ENCODE results near the gene IFT122.
A peak's percentile ranks its signal among the peaks of the same experiment; 100 is the strongest.

Gene IFT122

DNA sequence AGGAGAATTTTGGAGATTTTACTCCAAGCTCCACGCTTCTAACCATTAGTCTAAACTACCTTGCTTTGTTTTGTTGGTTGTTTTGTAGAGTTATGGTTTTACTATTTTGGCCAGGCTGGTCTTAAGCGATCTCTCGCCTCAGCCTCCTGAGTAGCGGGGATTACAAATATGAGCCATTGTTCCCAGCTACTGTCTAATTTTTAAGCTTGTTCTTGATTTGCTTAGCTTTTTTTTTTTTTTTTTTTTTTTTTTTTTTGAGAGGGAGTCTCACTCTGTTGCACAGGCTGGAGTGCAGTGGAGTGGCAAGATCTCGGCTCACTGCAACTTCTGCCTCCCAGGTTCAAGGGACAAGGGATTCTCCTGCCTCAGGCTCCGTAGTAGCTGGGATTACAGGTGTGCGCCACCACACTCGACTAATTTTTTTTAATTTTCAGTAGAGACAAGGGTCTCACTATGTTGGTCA, 40.1 kb upstream of the IFT122 start:
- peak overlapping the region; percentile 94 for H3K4me3 ChIP-seq (ENCODE audit: low read length)
- TF ChIP-seq, protein P1, sequence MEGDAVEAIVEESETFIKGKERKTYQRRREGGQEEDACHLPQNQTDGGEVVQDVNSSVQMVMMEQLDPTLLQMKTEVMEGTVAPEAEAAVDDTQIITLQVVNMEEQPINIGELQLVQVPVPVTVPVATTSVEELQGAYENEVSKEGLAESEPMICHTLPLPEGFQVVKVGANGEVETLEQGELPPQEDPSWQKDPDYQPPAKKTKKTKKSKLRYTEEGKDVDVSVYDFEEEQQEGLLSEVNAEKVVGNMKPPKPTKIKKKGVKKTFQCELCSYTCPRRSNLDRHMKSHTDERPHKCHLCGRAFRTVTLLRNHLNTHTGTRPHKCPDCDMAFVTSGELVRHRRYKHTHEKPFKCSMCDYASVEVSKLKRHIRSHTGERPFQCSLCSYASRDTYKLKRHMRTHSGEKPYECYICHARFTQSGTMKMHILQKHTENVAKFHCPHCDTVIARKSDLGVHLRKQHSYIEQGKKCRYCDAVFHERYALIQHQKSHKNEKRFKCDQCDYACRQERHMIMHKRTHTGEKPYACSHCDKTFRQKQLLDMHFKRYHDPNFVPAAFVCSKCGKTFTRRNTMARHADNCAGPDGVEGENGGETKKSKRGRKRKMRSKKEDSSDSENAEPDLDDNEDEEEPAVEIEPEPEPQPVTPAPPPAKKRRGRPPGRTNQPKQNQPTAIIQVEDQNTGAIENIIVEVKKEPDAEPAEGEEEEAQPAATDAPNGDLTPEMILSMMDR (conservative IDR thresholded peaks at IDR 0.05; ENCODE audit: low read depth, low read length) = no peak
- DNase-seq (ENCODE audit: low read depth) = no peak

DNA sequence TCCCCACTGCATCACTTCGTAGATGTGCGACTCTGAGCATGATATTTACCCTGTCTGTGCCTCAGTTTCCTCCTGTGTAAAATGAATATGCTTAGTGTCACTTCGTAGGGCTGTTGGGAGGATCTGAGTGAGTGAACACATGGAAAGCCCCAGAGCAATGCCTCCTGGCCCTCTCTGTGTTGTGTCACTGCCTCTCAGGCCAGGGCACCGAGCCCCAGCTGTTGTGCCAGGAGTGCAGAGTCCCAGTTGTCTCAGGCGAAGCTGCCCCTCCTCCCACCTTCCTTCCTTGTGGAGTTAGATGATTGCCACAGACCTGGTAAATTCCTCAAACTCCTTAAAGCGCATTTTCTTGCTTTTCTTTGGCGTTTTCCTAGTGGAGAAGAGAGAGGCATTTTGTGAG, 37.8 kb upstream of the IFT122 start:
- DNase-seq (ENCODE audit: low read depth) = no peak
- TF ChIP-seq, protein P1 (conservative IDR thresholded peaks at IDR 0.05; ENCODE audit: low read depth, low read length) = no peak
- no peak overlapping the region for H3K4me3 ChIP-seq (ENCODE audit: low read length)

DNA sequence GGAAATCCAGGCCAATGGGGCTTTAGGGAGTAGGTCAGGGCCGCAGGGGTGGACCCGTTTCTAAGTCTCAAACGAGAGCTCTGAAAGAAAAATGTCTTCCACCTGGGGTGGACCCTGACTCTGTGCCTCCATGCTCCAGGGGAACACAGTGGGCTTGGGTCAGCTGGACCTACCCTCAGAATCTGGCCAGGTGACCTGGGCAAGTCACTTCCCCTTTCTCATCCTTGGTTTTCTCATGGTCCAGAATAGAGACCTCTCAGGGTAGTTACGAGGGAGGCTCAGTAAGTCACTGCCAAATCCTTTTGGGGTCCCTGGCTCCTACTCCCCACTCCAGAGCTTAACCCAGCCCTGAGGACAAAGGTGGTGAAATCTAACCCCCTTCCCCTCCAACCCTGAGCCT, 37.4 kb upstream of the IFT122 start:
- H3K4me3 ChIP-seq (ENCODE audit: low read length) = no peak overlapping the region
- TF ChIP-seq, protein P1 (conservative IDR thresholded peaks at IDR 0.05; ENCODE audit: low read depth, low read length) = no peak
- DNase-seq (ENCODE audit: low read depth) = no peak

DNA sequence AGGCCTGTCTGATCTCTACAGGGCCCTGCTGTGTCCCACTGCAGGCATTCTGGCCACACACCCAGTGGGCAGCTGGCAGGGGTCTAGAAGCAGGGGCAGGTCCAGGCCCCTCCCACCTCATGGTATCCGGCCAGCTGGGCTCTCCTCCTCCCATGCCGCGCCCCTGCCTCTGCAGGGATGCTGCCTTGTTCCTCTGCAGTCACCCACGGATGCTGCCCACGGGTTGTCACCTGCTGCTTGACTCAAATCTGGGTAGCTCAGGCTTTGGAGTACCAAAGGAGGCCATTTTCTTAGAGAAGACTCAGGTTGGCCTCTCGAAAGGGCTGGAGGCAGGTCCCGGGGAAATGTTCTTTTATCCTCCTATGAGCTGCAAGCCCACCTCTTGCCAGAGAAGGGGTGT, 36.6 kb upstream of the IFT122 start:
- no peak for DNase-seq (ENCODE audit: low read depth)
- TF ChIP-seq, protein P1 (conservative IDR thresholded peaks at IDR 0.05; ENCODE audit: low read depth, low read length) = no peak
- H3K4me3 ChIP-seq (ENCODE audit: low read length) = no peak overlapping the region

DNA sequence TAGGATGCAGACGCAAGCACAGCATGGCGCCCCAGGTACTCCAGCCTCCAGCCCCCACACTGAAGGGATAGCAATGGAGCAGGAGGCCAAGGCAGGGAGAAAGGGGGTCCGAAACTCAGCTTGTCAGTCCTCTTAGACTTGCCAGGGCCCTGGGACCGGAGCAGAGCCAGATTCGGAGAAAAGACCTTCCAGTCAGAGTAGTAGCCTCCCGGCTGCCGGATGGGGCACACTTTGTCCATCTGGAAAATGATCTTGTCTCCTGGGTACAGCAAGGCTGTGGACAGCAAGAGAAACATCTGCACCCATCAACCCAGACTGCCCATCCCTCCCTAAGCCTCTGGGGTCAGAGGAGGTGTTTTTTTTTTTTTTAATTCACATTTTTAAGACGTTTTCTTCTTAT, 35.9 kb upstream of the IFT122 start:
- TF ChIP-seq, protein P1 (conservative IDR thresholded peaks at IDR 0.05; ENCODE audit: low read depth, low read length) = no peak
- DNase-seq (ENCODE audit: low read depth) = no peak
- no peak overlapping the region for H3K4me3 ChIP-seq (ENCODE audit: low read length)

DNA sequence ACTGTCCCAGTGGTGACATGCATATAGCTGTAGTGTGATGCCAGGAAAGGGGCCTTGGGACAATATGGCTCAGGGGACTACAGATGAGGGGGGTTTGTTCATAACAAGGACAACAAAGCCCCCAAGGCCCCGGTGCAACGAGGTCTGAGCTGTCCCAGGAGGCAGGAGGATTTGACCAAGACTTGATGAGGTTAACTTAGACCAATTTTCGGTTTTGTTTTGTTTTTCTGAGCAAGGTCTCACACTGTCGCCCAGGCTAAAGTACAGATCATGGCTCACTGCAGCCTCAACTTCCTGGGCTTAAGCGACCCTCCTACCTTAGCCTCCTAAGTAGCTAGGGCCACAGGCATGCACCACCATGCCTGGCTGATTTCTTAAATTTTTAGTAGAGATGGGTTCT, 35.4 kb upstream of the IFT122 start:
- no peak overlapping the region for H3K4me3 ChIP-seq (ENCODE audit: low read length)
- TF ChIP-seq, protein P1 (conservative IDR thresholded peaks at IDR 0.05; ENCODE audit: low read depth, low read length) = no peak
- DNase-seq (ENCODE audit: low read depth) = no peak

DNA sequence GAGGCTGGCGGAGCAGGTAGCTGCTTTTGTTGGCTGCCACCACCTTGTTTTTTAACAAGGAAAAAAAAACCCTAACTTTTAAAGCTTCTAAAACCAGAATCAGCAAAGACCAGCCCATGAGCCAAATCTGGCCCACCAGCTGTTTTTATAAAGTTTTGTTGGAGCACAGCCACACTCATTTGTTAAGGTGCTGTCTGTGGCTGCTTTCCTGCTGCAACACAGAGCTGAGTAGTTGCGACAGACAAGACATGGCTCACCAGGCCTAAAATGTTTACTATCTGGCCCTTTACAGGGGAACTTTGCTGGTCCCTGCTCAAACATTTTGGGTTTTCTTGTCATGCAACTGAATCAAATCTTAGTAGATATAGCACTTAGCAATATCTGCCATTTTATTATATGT, 30.5 kb upstream of the IFT122 start:
- DNase-seq (ENCODE audit: low read depth) = no peak
- H3K4me3 ChIP-seq (ENCODE audit: low read length) = no peak overlapping the region
- TF ChIP-seq, protein P1 (conservative IDR thresholded peaks at IDR 0.05; ENCODE audit: low read depth, low read length) = no peak

All from retinal pigment epithelial cell (primary cell).